Tibial artery (tissue), 4 donors: ENCODE measurements around the gene FGF12.

Experiments used
- DNase-seq, 2 donors: peaks; one replicate each; pipeline ENCODE4 v3.0.0-alpha.2; 2019
- H3K27ac ChIP-seq, 2 donors: fragments of 200-600 bp; sonication (generic) in 1 of 2; 1 replicate in 1 of 2; 2 replicates in 1 of 2; pipeline ENCODE4 v1.5.1; 2018 to 2019; ENCODE audit warnings: mild to moderate bottlenecking in 1 of 2
- H3K27me3 ChIP-seq, 2 donors: fragments of 200-600 bp; sonication (generic) in 1 of 2; one replicate each; pipeline versions ENCODE4 v1.5.1 to v1.6.0; 2016 to 2019
- H3K36me3 ChIP-seq, 3 donors: fragments of 200-600 bp; sonication (generic) in 2 of 3; one replicate each; pipeline ENCODE4 v1.5.1; 2016 to 2019; ENCODE audit warnings: mild to moderate bottlenecking in 2 of 3
- H3K4me1 ChIP-seq, 4 donors: fragments of 200-600 bp; sonication (generic) in 2 of 4; 1 replicate in 3 of 4; 2 replicates in 1 of 4; pipeline ENCODE4 v1.5.1; 2016 to 2019
- H3K4me3 ChIP-seq, 2 donors: fragments of 200-600 bp; sonication (generic) in 1 of 2; 1 replicate in 1 of 2; 2 replicates in 1 of 2; pipeline ENCODE4 v1.5.1; 2018 to 2019; ENCODE audit warnings: mild to moderate bottlenecking in 2 of 2
- H3K9me3 ChIP-seq, 3 donors: fragments of 200-600 bp; sonication (generic) in 1 of 3; one replicate each; pipeline ENCODE4 v1.5.1; 2016 to 2019
- CTCF ChIP-seq, 2 experiments: fragments of 200-600 bp in 1 of 2; fragments of 450-650 bp in 1 of 2; IDR thresholded peaks; one replicate each; pipeline ENCODE4 v1.5.1; 2017 to 2019; ENCODE audit warnings: antibody characterized with exemption in 2 of 2, mild to moderate bottlenecking in 1 of 2, moderate library complexity in 1 of 2
- intact Hi-C: fragments of 100-400 bp; cut with DNase I; formaldehyde crosslinking; loops from one replicate; pipeline ENCODE4 v1.15.0; 2023; ENCODE audit warnings: low total_unique reads

Gene FGF12

GRCh38 chr3:192444791-192445106 lies 282.6 kb downstream of the FGF12 start:
- intact Hi-C loops: no loop called here
- Histone ChIP-seq H3K9me3 (no peaks in the 10 kb centered on the region), H3K27ac (no peak overlapping the region), H3K4me1 (no peaks in the 10 kb centered on the region), H3K27me3 (peaks cover 0 to 11% of the 10 kb centered on the region in 2 donors), H3K36me3 (no peaks in the 10 kb centered on the region), H3K4me3 (no peak overlapping the region)
- TF ChIP-seq CTCF (IDR thresholded peaks at IDR 0.05): no peak
- DNase-seq: no peak

GRCh38 chr3:192444096-192444790 lies 283.1 kb downstream of the FGF12 start:
- intact Hi-C loops: no loop called here
- H3K27me3 ChIP-seq: peaks cover 0 to 11% of the 10 kb centered on the region in 2 donors
- no peaks in the 10 kb centered on the region for H3K4me1 ChIP-seq
- no peaks in the 10 kb centered on the region for H3K36me3 ChIP-seq
- peak in 1 of 2 donors; percentile 52 for DNase-seq
- peak; percentile 51 to 86 for TF ChIP-seq CTCF (IDR thresholded peaks at IDR 0.05)
- H3K27ac ChIP-seq: no peak overlapping the region
- H3K9me3 ChIP-seq: no peaks in the 10 kb centered on the region
- H3K4me3 ChIP-seq: no peak overlapping the region

GRCh38 chr3:192435241-192435640 lies 292.1 kb downstream of the FGF12 start:
- TF ChIP-seq CTCF (IDR thresholded peaks at IDR 0.05): no peak
- Histone ChIP-seq H3K9me3 (no peaks in the 10 kb centered on the region), H3K36me3 (no peaks in the 10 kb centered on the region), H3K27me3 (no peaks in the 10 kb centered on the region), H3K4me3 (no peak overlapping the region), H3K27ac (no peak overlapping the region), H3K4me1 (no peaks in the 10 kb centered on the region)
- no peak for DNase-seq
- intact Hi-C loops: no loop called here

- TF ChIP-seq CTCF (IDR thresholded peaks at IDR 0.05): no peak
- Histone ChIP-seq H3K4me1 (no peaks in the 10 kb centered on the region), H3K27ac (no peak overlapping the region), H3K27me3 (no peaks in the 10 kb centered on the region), H3K9me3 (no peaks in the 10 kb centered on the region), H3K4me3 (no peak overlapping the region), H3K36me3 (no peaks in the 10 kb centered on the region)
- intact Hi-C loops: no loop called here
- DNase-seq: no peak
Measured at GRCh38 chr3:192434186-192434585, 293.2 kb downstream of the FGF12 start.

GRCh38 chr3:192433704-192434103 lies 293.6 kb downstream of the FGF12 start:
- intact Hi-C loops: no loop called here
- no peak for DNase-seq
- no peak for TF ChIP-seq CTCF (IDR thresholded peaks at IDR 0.05)
- no peaks in the 10 kb centered on the region for H3K27me3 ChIP-seq
- no peak overlapping the region for H3K4me3 ChIP-seq
- H3K36me3 ChIP-seq: no peaks in the 10 kb centered on the region
- H3K4me1 ChIP-seq: no peaks in the 10 kb centered on the region
- H3K27ac ChIP-seq: no peak overlapping the region
- no peaks in the 10 kb centered on the region for H3K9me3 ChIP-seq

- no peaks in the 10 kb centered on the region for H3K4me1 ChIP-seq
- no peaks in the 10 kb centered on the region for H3K36me3 ChIP-seq
- H3K27ac ChIP-seq: no peak overlapping the region
- no peak for TF ChIP-seq CTCF (IDR thresholded peaks at IDR 0.05)
- intact Hi-C loops: no loop called here
- H3K4me3 ChIP-seq: no peak overlapping the region
- no peaks in the 10 kb centered on the region for H3K9me3 ChIP-seq
- DNase-seq: no peak
- no peaks in the 10 kb centered on the region for H3K27me3 ChIP-seq
Measured at GRCh38 chr3:192422997-192423342, 304.4 kb downstream of the FGF12 start.
